ENCODE results near the gene CYBRD1.
A peak's percentile ranks its signal among the peaks of the same experiment; 100 is the strongest.

CYBRD1 gene

GRCh38 chr2:171566057-171566456, 43.8 kb downstream of the CYBRD1 start:
- H3K4me1 ChIP-seq, result no peaks in the 10 kb centered on the region
- H3K9me3 ChIP-seq, result no peaks in the 10 kb centered on the region
- H3K4me3 ChIP-seq (ENCODE audit: low read depth, low read length), result no peak overlapping the region
- no peaks in the 10 kb centered on the region for H3K27me3 ChIP-seq
- H3K36me3 ChIP-seq, result no peaks in the 10 kb centered on the region
- DNase-seq, result no peak
- no peak for TF ChIP-seq CTCF (IDR thresholded peaks at IDR 0.05; ENCODE audit: low read depth, low read length)

- DNase-seq, result no peak
- H3K36me3 ChIP-seq, result no peaks in the 10 kb centered on the region
- no peaks in the 10 kb centered on the region for H3K4me1 ChIP-seq
- no peaks in the 10 kb centered on the region for H3K27me3 ChIP-seq
- no peak for TF ChIP-seq CTCF (IDR thresholded peaks at IDR 0.05; ENCODE audit: low read depth, low read length)
- no peaks in the 10 kb centered on the region for H3K9me3 ChIP-seq
- H3K4me3 ChIP-seq (ENCODE audit: low read depth, low read length), result no peak overlapping the region
Observed at GRCh38 chr2:171566753-171567152, 44.5 kb downstream of the CYBRD1 start.

- no peak for DNase-seq
- no peaks in the 10 kb centered on the region for H3K4me1 ChIP-seq
- H3K4me3 ChIP-seq (ENCODE audit: low read depth, low read length), result no peak overlapping the region
- no peaks in the 10 kb centered on the region for H3K36me3 ChIP-seq
- TF ChIP-seq CTCF (IDR thresholded peaks at IDR 0.05; ENCODE audit: low read depth, low read length), result no peak
- no peaks in the 10 kb centered on the region for H3K9me3 ChIP-seq
- no peaks in the 10 kb centered on the region for H3K27me3 ChIP-seq
Observed at GRCh38 chr2:171568089-171568488, 45.8 kb downstream of the CYBRD1 start.

GRCh38 chr2:171571721-171572120, 49.4 kb downstream of the CYBRD1 start:
- H3K4me3 ChIP-seq (ENCODE audit: low read depth, low read length), result no peak overlapping the region
- no peak for TF ChIP-seq CTCF (IDR thresholded peaks at IDR 0.05; ENCODE audit: low read depth, low read length)
- no peak for DNase-seq
- H3K9me3 ChIP-seq, result no peaks in the 10 kb centered on the region
- H3K36me3 ChIP-seq, result no peaks in the 10 kb centered on the region
- no peaks in the 10 kb centered on the region for H3K4me1 ChIP-seq
- H3K27me3 ChIP-seq, result no peaks in the 10 kb centered on the region

DNA sequence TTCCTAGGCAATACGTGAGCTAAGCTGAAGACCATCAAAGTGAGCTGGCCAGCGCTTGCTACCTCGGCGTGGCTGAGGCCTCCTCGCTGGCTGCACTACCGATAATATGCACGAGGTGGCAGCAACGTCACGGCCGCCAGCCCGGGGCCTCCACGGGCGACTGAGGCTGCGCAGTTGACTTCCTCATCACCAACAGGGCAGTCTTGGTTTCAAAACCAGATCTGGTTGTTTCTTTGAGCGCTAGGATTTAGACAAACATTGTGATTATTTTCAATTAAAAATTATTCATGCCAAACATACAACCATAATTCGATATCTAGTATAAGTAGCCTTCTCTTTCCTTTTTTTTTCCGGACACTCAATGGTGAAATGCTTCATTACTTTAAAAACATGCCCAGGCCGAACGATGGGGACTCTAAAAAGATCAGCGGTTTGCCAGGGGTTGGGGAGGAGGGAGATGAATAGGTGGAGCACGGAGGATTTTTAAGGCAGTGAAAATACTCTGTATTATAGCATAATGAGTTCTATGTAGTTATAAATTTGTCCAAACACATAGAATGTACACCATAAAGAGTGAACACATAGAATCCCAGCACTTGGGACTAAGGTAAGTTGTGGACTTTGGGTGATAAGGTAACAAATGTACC, 52.0 kb downstream of the CYBRD1 start:
- TF ChIP-seq CTCF (IDR thresholded peaks at IDR 0.05; ENCODE audit: low read depth, low read length), result peak; percentile 71
- no peaks in the 10 kb centered on the region for H3K36me3 ChIP-seq
- H3K4me1 ChIP-seq, result no peaks in the 10 kb centered on the region
- no peaks in the 10 kb centered on the region for H3K9me3 ChIP-seq
- DNase-seq, result peak; percentile 69
- no peak overlapping the region for H3K4me3 ChIP-seq (ENCODE audit: low read depth, low read length)
- no peaks in the 10 kb centered on the region for H3K27me3 ChIP-seq

DNA sequence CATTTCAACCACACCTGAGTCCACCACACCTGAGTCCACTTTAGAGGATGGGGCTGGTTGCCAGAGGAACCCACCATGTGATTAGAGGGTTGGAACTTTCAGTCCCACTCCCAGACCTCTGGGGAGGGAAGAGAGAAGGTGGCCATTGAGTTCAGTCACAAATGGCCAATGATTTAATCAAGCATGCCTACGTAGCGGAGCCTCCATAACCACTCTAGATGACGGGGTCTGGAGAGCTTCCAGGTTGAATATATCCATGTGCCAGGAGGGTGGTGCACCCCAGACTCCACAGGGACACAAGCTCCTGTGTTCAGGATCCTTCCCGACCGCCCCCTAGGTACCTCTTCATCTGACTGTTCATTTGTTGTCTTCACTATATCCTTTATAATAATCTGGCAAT, 53.3 kb downstream of the CYBRD1 start:
- H3K9me3 ChIP-seq, result no peaks in the 10 kb centered on the region
- DNase-seq, result no peak
- H3K27me3 ChIP-seq, result no peaks in the 10 kb centered on the region
- H3K4me3 ChIP-seq (ENCODE audit: low read depth, low read length), result no peak overlapping the region
- H3K4me1 ChIP-seq, result no peaks in the 10 kb centered on the region
- H3K36me3 ChIP-seq, result no peaks in the 10 kb centered on the region
- TF ChIP-seq CTCF (IDR thresholded peaks at IDR 0.05; ENCODE audit: low read depth, low read length), result no peak
